Dedifferentiated amniotic fluid mesenchymal stem cell (primary cell): ENCODE measurements around the gene BABAM2.
A peak's percentile ranks its signal among the peaks of the same experiment; 100 is the strongest.
"Not testable (repeated sequence)": the region's sequence is repeated elsewhere in the genome, so short reads cannot be mapped to it uniquely, and the experiment has no call there.

Experiments used
- DNase-seq: peaks from one replicate; pipeline ENCODE4 v3.0.0-alpha.2; 2016; ENCODE audit errors: extremely low spot score

The BABAM2 gene

GRCh38 chr2:27890146-27890923 is at the start of gene BABAM2, which contains the start of gene RBKS:
BABAM2 (plus strand) TSS chr2:27890729; CDS start chr2:27894557, 3,828 bp downstream.
RBKS (minus strand) TSS chr2:27890387; CDS start chr2:27890345, 42 bp downstream.
- peak; percentile 67 for DNase-seq

- DNase-seq = no peak
Observed at GRCh38 chr2:27842894-27843293, 47.6 kb upstream of the BABAM2 start.

- no peak for DNase-seq
Observed at GRCh38 chr2:27843992-27844391, 46.5 kb upstream of the BABAM2 start.

GRCh38 chr2:27844821-27845255 is 45.7 kb upstream of the BABAM2 start:
- DNase-seq = no peak

GRCh38 chr2:27847333-27847732 is 43.2 kb upstream of the BABAM2 start:
- no peak for DNase-seq

- no peak for DNase-seq
Observed at GRCh38 chr2:27849558-27850205, 40.8 kb upstream of the BABAM2 start.

GRCh38 chr2:27852691-27853090 is 37.8 kb upstream of the BABAM2 start:
- DNase-seq = no peak

GRCh38 chr2:27854229-27854862 is 36.2 kb upstream of the BABAM2 start:
- no peak for DNase-seq

GRCh38 chr2:27855476-27855875 is 35.1 kb upstream of the BABAM2 start:
- peak; percentile 30 for DNase-seq

- no peak for DNase-seq
Observed at GRCh38 chr2:27856386-27856785, 34.1 kb upstream of the BABAM2 start.

- DNase-seq = no peak
Observed at GRCh38 chr2:27856956-27857355, 33.6 kb upstream of the BABAM2 start.

GRCh38 chr2:27857417-27858172 is 32.9 kb upstream of the BABAM2 start:
- DNase-seq = no peak

GRCh38 chr2:27860111-27860510 is 30.4 kb upstream of the BABAM2 start:
- peak; percentile 84 for DNase-seq

- no peak for DNase-seq
Observed at GRCh38 chr2:27863146-27863545, 27.4 kb upstream of the BABAM2 start.

GRCh38 chr2:27863955-27864354 is 26.6 kb upstream of the BABAM2 start:
- not testable (repeated sequence) for DNase-seq

- DNase-seq = no peak
Observed at GRCh38 chr2:27866237-27866636, 24.3 kb upstream of the BABAM2 start.

GRCh38 chr2:27869763-27870162 is 20.8 kb upstream of the BABAM2 start:
- DNase-seq = no peak

GRCh38 chr2:27870724-27871123 is 19.8 kb upstream of the BABAM2 start:
- no peak for DNase-seq

- no peak for DNase-seq
Observed at GRCh38 chr2:27871802-27872201, 18.7 kb upstream of the BABAM2 start.

- no peak for DNase-seq
Observed at GRCh38 chr2:27873091-27873490, 17.4 kb upstream of the BABAM2 start.

- no peak for DNase-seq
Observed at GRCh38 chr2:27875089-27875881, 15.2 kb upstream of the BABAM2 start.
